Activated T-cell treated with anti-CD3 and anti-CD28 coated beads, Interleukin-2, amount 50 U/mL, for 72 hours (primary cell): Measurements from ENCODE around the gene ASCL1. TPM values are rescaled to one million over a fixed set of nuclear protein-coding genes. Genes with fewer than 3 reads are reported as not detected.

Experiments
- total RNA-seq, 2 donors: library from RNA; stranded (reverse); gene quantifications; one replicate each; pipeline ENCODE4 v1.2.3, GENCODE V29; 2022

ASCL1 gene
- total RNA-seq, 2 donors from 2014 or later, result not detected

Other genes starting within 250 kb of the ASCL1 start
- under 1 TPM in 1 of 2 donors, not detected in 1; 0.25 TPM for gene PAH, start 40.4 kb upstream of the ASCL1 start, total RNA-seq